ENCODE measurements around the gene TSPOAP1. TPM values are rescaled to one million over a fixed set of nuclear protein-coding genes. Genes with fewer than 3 reads are reported as not detected.

TSPOAP1 gene
- total RNA-seq, 2 experiments from 2014 or later = 21.1 to 24.1 TPM

- Mint-ChIP-seq H3K4me1 (ENCODE audit: low read depth) (peaks cover 37% of the 10 kb centered on the region), H3K4me3 (peak overlapping the region; percentile 97), H3K27me3 (no peaks in the 10 kb centered on the region), H3K27ac (peak overlapping the region; percentile 95), H3K9me3 (no peaks in the 10 kb centered on the region), H3K36me3 (ENCODE audit: low read depth) (peaks cover 45% of the 10 kb centered on the region)
- intact Hi-C loops (cut with micrococcal nuclease) = loop anchor here (5.0 kb wide), 1 partner anchor 35 kb away; no protein-coding TSS in a partner anchor
- POLR2A ChIA-PET = interaction anchor here (0.6 to 12.8 kb wide), 18 partner anchors 10 to 279 kb away, joined by 3 to 496 read pairs (median 6); partner anchors contain the start of genes HSF5, RNF43 and TSPOAP1
- peak; percentile 60 for DNase-seq
- no peak for TF ChIP-seq CTCF (IDR thresholded peaks at IDR 0.05)
- peak; percentile 6 for ATAC-seq
- CTCF ChIA-PET = interaction anchor here (0.7 to 7.4 kb wide), 11 partner anchors 9 to 67 kb away, joined by 4 to 94 read pairs (median 7); partner anchors contain the start of gene RNF43
These were observed 24.2 kb upstream of the TSPOAP1 start for GRCh38 chr17:58352596-58353388.

DNA sequence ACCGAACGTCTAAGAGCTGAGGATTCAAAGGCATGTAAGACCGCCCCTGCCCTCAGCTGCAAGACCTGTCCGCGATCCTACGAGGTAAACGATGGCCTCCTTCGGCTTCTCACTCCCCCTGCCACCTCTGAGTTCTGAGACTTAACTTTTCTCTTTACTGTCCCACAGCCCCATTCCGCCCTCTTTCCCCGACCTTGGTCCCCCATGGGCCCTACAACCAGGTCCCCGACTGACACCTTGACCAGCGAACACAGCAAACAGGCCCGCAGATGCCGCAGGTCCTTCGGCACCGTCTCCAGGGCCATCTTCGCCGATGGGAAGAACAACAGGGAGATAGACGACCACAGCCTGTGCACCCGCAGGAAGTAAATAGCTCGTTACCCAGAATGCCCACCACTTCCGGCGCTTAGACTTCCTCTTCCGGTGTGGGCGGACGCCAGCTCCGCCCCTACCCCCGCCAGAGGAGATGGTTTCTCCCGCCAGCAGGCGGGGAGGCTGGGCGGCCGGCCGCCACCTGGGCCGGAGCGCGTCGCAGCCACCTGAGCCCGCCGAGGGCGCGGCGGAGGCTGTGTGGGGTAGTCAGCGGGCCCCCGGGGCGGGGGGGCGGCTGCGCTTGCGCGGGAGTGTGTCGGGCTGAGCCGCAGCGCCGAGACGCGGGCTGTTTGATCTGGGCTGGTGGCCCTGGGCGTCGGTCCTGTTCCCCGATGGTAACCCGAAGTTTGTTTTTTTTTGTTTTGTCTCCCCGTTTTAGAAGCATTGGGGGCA is 23.4 kb upstream of the TSPOAP1 start, which contains the start of gene SUPT4H1:
TSS of gene SUPT4H1 (minus strand) at position 371 of the 765 bp plus-strand sequence. CDS start at position 305, 66 bp downstream.
- DNase-seq = peak; percentile 93
- POLR2A ChIA-PET = interaction anchor here (0.9 to 12.8 kb wide), 18 partner anchors 11 to 280 kb away, joined by 3 to 496 read pairs (median 4); partner anchors contain the start of genes RNF43 and TSPOAP1
- no peaks in the 10 kb centered on the region for H3K27me3 Mint-ChIP-seq
- peak within 1 kb of the TSS; percentile 97 for H3K27ac Mint-ChIP-seq
- no peak for TF ChIP-seq CTCF (IDR thresholded peaks at IDR 0.05)
- intact Hi-C loops (cut with micrococcal nuclease) = loop anchor here (5.0 kb wide), 1 partner anchor 35 kb away; no protein-coding TSS in a partner anchor
- CTCF ChIA-PET = interaction anchor here (0.6 to 7.4 kb wide), 14 partner anchors 9 to 350 kb away, joined by 3 to 94 read pairs (median 6); partner anchors contain the start of gene RNF43
- peak within 1 kb of the TSS; percentile 97 for H3K4me3 Mint-ChIP-seq
- H3K9me3 Mint-ChIP-seq = no peaks in the 10 kb centered on the region
- H3K36me3 Mint-ChIP-seq (ENCODE audit: low read depth) = peaks cover 52% of the 10 kb centered on the region
- peak; percentile 92 for ATAC-seq
- H3K4me1 Mint-ChIP-seq (ENCODE audit: low read depth) = peaks cover 45% of the 10 kb centered on the region

DNA sequence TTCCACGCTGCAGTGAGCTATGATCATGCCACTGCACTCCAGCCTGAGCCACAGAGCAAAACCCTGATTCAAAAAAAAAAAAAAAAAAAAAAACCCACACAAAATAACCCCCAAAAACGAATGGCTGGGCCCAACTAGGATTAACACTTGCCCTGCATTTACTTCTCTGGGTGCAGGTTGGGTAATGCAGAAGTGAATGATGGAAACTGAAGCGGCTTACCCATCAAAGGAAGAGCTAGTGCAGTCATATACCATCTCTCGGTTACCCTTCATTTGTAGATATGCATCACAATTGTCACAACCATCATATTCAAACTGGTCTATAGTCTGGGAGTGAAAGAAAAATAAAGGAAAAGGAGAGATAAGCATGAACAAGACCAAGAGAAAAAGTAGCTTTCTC is 22.6 kb upstream of the TSPOAP1 start:
- H3K27me3 Mint-ChIP-seq = no peaks in the 10 kb centered on the region
- POLR2A ChIA-PET = interaction anchor here (0.9 to 12.8 kb wide), 11 partner anchors 11 to 280 kb away, joined by 3 to 496 read pairs (median 12); partner anchors contain the start of genes RNF43 and TSPOAP1
- TF ChIP-seq CTCF (IDR thresholded peaks at IDR 0.05) = no peak
- H3K27ac Mint-ChIP-seq = peak overlapping the region; percentile 97
- no peak for DNase-seq
- H3K36me3 Mint-ChIP-seq (ENCODE audit: low read depth) = peaks cover 60% of the 10 kb centered on the region
- CTCF ChIA-PET = interaction anchor here (0.6 to 7.4 kb wide), 11 partner anchors 8 to 349 kb away, joined by 3 to 94 read pairs (median 7); partner anchors contain the start of gene RNF43
- intact Hi-C loops (cut with micrococcal nuclease) = loop anchor here (5.0 kb wide), 1 partner anchor 34 kb away; no protein-coding TSS in a partner anchor
- H3K4me3 Mint-ChIP-seq = peak overlapping the region; percentile 97
- H3K4me1 Mint-ChIP-seq (ENCODE audit: low read depth) = peaks cover 53% of the 10 kb centered on the region
- no peaks in the 10 kb centered on the region for H3K9me3 Mint-ChIP-seq
- no peak for ATAC-seq

GRCh38 chr17:58348038-58348437 is 19.4 kb upstream of the TSPOAP1 start:
- Mint-ChIP-seq H3K36me3 (ENCODE audit: low read depth) (peaks cover 83% of the 10 kb centered on the region), H3K27ac (peak overlapping the region; percentile 96), H3K27me3 (no peaks in the 10 kb centered on the region), H3K4me3 (peak overlapping the region; percentile 37), H3K9me3 (no peaks in the 10 kb centered on the region), H3K4me1 (ENCODE audit: low read depth) (peaks cover 61% of the 10 kb centered on the region)
- ATAC-seq (no peak), DNase-seq (no peak)
- ChIA-PET CTCF (interaction anchor here (1.0 to 7.1 kb wide), 4 partner anchors 20 to 69 kb away, joined by 3 to 161 read pairs (median 10); partner anchors contain the start of gene RNF43), POLR2A (interaction anchor here (0.7 to 18.6 kb wide), 3 partner anchors 9 to 23 kb away, joined by 3 to 1558 read pairs (median 4); partner anchors contain the start of gene TSPOAP1)
- no peak for TF ChIP-seq CTCF (IDR thresholded peaks at IDR 0.05)
- intact Hi-C loops (cut with micrococcal nuclease) = no loop called here
